HG02870 (cell line): Measurements from ENCODE around the gene BARD1.
"Not testable (repeated sequence)": the region's sequence is repeated elsewhere in the genome, so short reads cannot be mapped to it uniquely, and the experiment has no call there.

ENCODE experiments used
- ATAC-seq: cut with Tn5 transposase; IDR thresholded peaks from one replicate; pipeline ENCODE4 v1.9.1; 2021; ENCODE audit warnings: mild to moderate bottlenecking, moderate library complexity; ENCODE audit not compliant: unreplicated experiment

BARD1 gene

DNA sequence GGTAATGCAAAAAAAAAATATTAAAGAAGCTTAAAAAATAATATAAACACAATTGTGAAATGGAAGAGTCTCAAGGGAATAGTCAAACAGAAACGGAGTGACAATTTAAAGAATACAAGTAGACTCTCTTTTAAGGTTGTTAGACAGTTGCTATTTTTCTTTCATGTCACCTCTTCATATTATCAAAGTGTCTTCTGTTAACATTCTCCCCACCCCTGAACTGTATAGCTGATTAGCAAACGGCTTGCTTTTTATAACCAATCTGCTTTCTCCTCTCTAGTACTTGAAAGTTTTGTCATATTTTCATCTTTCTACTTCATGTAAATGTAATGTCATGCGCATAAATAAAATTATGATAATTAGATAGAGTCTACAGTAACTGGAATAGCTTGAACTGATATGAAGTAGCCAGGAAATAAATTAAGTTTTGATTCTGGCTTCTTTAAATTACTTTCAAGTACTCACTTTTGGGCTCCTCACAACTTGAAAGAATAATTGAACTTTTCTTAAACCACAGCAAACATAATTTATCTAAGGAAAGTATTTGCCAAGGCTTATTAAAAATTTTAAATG lies 37.0 kb downstream of the BARD1 start:
- no peak for ATAC-seq

DNA sequence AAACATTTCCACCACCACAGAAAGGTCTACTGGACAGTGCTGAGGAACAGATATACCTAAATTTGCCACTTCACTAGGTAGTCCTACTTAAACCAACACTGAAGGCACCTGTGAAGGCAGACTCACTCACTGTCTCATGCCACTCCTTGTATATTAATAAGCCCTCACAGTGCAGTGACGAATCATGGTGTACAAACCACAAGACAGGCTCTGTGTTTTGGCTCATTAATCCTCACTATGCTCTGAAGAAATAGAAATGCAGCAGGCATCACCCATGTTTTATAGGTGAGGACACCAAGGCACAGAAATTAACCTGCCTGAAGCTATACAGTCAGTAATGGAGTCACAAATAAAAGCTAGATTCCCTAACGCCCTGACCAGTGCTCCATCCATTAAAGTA lies 44.3 kb downstream of the BARD1 start:
- ATAC-seq = no peak

DNA sequence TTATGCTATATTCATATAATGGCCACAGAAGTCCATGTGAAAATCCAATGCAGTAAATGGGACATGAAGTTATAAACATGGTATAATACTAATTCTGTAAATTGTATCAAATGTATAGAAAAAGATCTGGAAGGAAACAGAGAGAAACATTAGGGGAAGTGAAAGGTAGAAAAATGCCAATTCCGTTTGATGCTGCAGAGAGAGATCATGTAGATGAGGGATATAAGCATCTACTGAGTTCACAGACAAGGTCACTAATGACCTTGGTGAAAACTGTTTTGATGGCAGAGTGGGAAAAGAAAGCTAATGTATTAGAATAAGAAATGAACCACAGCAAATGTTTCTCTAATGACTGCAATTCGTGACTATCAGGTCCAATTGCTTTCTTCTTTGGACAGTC lies 56.0 kb downstream of the BARD1 start:
- ATAC-seq = no peak

DNA sequence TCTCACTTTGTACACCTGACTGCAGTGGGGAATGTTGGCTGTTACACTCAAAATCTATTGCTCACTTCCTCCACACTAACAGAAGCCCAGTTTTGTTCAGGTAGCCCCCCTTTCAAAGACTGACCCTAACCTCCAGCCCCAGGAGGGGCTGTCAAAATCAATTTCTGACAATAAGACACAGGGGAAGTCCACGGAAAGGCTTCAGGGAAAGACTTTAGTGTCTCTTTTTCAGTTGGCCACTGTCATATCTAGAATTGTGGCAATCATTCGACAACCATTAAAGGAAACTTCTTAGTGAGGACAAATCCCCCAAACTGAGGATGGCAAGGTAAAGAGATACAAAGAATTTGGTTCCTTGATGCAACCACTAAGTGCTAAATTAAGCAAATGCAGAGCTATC lies 59.0 kb downstream of the BARD1 start:
- peak; percentile 62 for ATAC-seq

DNA sequence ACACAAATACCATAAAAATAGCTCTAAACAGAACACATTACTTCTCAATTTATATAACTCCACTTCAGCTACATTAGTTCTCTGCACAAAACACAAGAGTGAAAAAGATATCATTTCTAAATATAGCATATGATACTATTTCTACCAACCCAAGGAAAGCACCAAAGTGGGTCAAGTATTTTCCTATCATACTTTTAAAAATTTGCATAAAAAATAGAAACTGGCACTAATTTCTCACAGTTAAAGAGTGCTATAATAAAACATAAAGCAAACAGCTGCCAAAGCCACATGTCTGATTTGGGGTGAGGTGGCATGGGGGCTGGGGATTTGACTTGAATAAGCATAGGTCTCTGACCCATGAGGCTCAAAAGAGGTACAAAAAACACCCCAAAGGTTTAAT lies 61.5 kb downstream of the BARD1 start:
- no peak for ATAC-seq

DNA sequence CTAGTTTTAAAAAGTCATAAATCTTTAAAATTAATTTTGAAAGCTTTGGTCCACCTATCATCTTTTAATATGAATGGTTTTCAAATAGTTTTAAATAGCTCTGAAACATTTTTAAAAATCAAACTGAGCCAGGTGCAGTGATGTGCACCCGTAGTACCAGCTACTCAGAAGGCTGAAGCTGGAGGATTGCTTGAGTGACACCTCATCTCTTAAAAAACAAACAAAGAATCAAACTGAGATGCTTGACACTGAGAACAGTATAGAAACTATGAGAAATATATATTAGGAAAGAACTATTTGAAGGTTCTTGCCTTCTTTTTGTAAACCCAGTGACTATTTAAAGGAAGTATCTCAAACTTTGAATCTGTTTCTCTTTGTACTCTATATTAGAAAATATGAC lies 67.4 kb downstream of the BARD1 start:
- no peak for ATAC-seq

DNA sequence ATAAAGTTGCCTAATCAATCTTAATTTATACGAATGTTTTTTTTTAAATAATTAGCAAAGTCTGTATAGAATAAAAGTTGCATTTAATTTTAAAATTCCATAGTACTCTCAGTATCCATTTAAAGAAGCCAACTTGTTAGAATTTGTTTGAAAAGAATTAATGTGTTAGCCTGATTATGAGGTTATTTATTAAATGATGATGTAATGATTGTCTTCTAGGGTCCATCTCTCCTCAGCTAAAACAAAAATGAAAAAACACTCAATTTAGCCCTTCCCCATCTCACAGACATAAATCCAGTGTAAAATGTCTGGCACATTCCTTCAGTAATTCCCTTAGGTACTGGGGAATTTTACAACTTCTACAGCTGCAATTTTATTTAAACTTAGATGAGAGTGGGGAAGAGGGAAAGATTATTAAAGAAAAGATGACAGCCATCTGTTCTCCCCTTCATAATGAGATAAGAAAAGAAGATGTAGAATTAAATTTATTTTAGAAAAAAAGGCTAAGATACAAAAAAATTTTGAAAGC lies 68.6 kb downstream of the BARD1 start:
- no peak for ATAC-seq

DNA sequence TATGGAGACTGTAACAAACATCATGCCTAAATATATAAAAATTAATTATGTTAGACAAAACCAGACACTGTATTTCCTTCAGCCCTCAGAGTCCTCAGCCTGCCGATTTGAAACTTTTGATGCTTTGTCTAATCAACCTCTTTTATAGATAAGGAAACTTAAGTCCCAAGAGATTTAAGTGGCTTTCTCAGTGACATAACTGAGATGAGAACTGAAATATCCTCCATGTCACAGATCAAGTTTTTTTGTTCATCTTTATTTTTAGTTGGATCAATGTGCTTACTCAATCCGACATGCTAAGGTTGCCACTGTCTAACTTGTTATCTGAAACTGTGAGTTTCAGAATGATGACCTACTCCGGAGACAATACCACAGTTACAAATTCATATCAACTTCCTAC lies 72.3 kb downstream of the BARD1 start:
- peak; percentile 99 for ATAC-seq

DNA sequence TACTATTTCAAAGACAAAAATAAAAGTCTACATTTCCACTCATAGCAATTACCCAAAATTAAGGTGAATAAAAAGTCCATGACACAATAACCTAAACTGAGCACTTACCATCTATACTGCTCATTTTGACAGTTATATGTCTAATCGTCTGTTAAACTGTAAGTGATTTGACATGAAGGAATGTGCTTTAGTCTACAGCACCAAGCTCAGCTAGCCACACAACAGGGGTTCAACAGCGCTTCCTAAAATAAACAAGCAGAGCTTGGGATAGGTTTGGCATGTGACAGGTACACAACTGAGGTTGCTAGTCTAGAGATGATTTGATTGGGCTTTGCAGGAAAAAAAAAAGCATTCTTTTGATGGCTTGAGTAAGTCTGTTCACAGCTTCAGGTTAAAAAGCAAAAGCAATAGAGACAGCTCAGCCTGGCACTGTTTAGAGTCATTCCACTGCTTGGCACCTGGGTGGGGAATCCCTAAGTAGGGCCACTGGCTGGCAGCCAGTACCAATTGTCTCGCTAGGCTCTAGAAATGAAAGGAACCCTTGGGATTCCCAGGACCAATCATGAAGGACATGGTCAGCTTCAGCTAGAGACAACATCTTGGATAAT lies 78.6 kb downstream of the BARD1 start:
- ATAC-seq = no peak

DNA sequence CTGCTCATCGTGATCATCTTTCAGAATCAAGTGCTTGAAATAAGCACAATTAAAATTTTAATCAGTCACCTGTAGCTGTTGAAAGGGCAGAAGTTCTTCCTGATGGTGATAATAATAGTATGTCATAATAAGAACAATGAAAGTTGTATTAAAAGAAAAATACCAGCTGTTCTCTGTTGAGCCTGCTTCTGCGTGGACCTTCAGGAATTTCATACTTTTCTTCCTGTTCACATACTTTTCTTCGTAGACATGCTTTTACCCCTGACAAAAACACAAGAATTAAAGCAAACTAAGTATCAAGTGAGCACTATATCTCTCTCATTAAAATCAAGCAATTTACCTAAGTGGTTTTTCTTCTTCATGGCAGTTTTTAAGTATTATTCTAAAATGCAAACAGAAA lies 79.2 kb downstream of the BARD1 start:
- no peak for ATAC-seq

DNA sequence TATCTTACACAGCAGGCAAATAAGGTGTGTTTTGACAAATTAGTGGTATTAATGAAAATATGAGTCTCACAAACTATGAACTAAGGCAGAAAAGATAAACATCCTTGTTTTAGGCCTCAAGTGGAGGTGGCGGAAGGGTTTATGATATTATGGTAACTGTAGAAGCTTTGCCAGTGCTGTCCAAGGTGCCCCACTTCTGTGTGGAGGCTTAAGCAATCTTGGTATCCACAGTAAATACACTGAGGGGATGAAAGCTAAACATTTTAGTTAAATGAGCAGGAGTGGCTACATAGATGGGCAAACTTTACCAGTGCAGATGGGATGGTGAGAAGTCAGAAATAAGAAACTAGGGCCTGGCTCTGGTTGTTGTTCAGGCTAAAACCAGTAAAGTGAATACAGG lies 84.7 kb downstream of the BARD1 start:
- no peak for ATAC-seq

DNA sequence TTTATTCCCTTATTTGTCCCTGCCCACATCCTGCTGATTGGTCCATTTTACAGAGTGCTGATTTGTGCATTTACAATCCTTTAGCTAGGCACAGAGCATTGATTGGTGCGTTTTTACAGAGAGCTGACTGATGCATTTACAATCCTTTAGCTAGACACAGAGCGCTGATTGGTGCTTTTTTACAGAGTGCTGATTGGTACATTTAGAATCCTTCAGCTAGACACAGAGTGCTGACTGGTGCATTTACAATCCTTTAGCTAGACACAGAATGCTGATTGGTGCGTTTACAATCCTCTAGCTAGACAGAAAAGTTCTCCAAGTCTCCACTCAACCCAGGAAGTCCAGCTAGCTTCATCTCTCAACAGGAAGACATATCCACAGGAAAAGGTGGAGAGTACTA lies 91.6 kb downstream of the BARD1 start:
- ATAC-seq = not testable (repeated sequence)

DNA sequence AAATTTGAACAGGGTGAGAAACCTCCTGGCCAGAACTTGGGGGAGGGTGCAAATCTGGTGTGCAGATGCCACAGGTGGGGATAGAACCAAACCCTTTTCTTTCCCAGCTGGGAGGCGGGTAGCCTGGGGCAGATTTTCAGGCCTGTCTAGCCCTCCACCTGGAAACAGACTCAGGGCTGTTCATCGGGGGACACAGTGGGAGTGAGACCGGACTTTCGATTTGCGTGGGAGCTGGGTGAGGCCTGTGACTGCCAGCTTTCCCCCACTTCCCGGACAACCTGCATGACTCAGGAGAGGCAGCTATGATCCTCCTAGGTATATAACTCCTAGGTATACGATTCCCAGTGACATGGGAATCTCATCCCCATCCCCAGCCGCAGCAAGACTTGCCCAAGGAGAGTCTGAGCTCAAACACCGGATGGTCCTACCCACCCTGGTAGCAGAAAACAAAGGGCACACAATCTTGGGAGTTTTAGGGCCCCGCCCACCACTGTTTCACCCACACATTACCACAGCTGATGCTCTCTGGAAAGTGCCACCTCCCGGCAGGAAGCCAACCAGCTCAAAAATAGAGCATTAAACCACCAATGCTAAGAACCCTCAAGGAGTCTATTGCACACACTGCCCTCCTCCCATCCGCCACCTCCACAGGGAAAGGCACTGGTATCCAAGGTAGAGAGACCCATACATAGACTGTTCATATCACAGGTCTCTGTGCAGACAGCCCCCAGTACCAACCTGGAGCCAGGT lies 92.5 kb downstream of the BARD1 start:
- no peak for ATAC-seq

DNA sequence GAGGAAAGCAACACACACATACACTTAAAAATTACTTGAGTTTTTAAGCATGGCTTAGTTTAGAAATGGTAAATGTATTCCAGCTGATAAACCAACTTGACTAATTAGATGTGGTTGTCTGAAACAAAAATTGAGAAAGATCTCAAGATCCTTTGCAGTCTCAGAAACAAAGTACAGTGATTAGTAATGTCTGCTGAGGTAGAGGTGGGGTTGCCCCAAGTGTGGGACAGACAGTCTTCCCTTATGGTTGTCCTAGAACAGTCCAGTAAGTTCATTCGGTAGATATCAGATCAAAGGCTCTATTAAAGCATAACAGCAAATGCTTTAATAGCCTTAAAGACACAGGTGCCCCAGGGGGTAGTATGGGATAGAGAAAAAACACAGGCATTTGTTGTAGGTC lies 94.5 kb downstream of the BARD1 start:
- ATAC-seq = no peak

DNA sequence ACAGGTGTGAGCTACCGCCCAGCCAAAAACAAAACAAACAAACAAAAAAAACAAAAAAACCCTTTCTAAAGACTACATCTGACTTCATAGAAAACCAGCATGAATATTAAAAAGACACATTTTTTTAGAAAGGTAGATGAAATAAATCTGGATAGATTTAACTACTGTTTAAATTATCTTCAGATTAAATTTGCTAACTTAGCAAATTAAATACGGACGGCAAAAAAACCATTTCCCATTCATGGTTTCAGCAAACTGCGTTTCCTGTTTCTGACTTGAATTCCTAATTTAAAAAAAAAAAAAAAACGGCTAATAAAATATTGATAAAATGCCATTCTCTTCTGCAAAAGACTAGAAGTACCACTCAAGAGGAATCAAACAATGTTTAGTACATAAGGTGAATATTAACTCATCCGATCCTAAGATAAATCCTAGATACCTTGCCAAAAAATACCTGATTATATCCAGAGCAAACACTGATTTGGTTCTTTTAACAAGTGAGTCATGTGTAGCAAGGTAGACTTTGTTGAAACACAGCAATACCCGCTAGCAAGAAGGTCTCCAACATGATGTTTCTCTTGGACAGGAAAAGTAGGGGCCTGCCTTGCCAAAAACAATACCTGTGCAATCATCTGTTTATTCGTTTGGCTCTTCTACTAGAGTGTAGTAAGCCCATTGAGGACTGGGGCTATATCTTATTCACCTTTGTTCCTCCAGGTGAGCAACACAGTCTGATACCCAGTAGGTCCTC lies 96.2 kb downstream of the BARD1 start:
- no peak for ATAC-seq

DNA sequence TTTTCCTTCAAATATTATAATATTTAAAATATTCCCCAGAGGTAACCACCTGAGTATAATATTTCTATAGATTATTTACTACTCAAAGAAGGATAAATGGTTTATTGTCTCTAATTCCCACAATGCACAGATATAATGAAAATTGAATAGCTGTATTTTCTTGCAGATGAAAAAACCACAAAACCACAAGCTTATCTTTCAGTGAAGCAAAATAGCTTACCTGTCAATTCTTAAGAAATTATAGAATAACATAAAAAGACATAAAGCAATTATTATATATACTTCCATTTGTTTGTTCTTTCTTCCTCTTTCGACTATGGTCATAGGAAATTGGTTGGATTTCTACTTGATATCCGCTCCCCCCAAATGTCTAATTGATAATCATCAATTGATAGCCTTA lies 98.8 kb downstream of the BARD1 start:
- ATAC-seq = no peak

DNA sequence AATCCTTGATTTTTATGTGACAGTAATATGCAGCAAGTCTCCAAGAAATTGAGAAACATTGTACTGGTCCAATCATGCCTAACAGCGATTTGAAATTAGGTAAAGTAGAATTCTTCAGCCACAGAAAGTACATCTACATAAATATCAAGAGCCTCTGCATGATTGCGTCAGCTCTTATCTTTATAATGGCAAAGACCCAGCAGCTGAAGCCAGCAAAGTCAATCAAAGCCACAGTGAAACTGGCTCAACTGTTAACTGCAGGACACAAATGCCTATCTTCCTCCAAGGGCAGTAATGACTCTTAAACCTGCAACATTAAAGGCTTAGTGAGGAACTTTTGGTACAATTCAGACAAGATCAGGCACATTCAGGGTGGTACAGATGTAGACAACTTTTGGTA lies 102.5 kb downstream of the BARD1 start:
- ATAC-seq = no peak

DNA sequence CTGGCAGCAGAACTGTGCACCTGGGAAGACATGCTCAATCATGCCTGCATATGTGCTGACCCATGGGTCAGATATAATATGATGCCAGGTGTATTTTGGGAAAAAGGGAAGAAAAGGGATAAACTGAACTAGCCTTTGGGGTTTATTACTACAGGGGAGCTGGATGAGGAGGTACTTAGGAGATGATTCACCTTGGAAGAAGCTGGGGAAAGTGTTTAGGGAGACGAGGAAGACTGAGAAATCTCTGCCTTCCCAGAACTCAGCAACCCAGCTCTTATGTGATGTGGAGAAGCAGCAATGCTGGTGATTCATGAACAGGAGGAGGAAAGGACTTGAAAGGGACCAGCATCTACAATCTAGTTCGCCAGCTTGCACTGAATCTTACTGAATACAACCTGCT lies 110.2 kb downstream of the BARD1 start:
- no peak for ATAC-seq

DNA sequence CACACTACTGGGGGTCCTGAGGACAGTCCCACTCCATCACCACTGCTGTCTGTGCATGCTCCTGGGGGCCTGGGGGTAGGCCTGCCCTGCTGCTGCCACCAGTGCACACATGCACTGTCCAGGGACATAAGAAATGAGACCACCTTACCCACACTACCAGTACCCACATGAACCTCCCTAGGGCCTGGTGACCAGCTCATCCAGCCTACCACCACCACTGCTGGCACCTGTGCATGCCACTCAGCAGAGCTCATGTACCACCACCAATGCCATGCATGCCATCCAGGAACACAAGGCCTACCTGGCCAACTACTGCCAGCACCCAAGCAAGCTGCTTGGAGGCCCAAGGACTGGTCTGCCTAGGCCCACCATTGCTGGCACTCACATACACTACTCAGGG lies 112.8 kb downstream of the BARD1 start:
- ATAC-seq = no peak

DNA sequence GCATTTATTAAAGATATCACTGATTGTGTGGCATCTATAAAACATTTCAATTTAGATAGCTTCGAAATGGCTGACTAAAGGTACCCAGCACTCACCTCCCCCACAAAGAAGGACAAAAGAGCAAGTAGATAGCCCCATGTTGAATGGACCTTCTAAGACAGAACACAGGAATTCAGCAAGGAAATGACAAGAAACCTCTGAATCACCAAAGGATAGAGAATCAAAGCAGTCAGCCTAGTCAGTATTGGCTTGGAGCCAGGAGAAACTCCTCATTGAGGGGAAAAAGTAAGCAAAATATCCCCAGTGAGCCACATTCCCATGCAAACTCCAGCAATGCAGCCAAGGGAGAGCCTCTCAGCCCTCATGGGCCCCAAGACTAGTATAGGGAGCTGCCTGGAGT lies 113.7 kb downstream of the BARD1 start:
- no peak for ATAC-seq

DNA sequence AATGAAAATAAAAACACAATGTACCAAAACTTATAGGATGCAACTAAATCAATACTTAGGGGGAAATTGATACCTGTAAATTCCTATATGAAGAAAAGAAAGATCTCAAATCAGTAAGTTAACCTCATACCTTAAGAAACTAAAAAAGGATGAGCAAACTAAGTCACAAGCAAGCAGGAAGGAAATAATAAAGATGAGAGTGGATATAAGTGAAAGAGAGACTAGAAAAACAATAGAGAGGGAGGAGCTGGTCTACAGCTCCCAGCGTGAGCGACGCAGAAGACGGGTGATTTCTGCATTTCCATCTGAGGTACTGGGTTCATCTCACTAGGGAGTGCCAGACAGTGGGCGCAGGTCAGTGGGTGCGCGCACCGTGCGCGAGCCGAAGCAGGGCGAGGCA lies 125.9 kb downstream of the BARD1 start:
- ATAC-seq = peak; percentile 75

DNA sequence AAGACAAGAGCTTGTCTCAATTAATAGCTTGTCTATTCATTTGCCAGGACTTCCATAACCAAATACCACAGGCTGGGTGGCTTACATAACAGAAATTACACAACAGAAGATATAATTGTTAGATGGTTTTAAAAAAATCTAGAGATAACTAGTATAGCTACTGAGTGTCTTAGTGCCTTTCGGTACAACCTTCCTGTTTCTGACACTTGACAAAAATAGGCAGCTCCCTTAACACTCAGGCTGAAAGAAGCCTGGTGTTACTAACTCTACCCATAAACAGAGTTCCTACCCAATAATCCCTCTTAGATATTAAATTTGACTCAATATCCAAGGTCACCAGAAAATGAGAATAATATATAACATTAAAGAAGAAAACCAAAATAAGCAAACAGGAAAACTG lies 129.7 kb downstream of the BARD1 start:
- ATAC-seq = no peak
